GM12878 (cell line): ENCODE measurements around the gene MAST2. TPM values are rescaled to one million over a fixed set of nuclear protein-coding genes. Genes with fewer than 3 reads are reported as not detected.

Experiments used
- ATAC-seq: fragments of 200-7000 bp; cut with Tn5 transposase; 3 replicates; pipeline ENCODE4 v1.9.1; 2020; ENCODE audit warnings: mild to moderate bottlenecking, moderate library complexity
- BruUV-seq: library from RNA; stranded (reverse); fragments of 400-500 nt; replicated peaks from 2 replicates; lab custom pipeline; 2021; lab: Mats Ljungman, UMichigan
- CTCF ChIA-PET: fragments of 300-600 bp; sonication (Branson Sonifier 250); formaldehyde crosslinking; extraction: SDS; loops from one replicate; lab custom pipeline; 2021; ENCODE audit warnings: inconsistent platforms; lab: Yijun Ruan, JAX
- POLR2A ChIA-PET: fragments of 350-600 bp; formaldehyde crosslinking; extraction: SDS; loops from one replicate; lab custom pipeline; 2021; ENCODE audit warnings: inconsistent platforms; lab: Charles Lee
- RAD21 ChIA-PET: fragments of 300-600 bp; sonication (Branson Sonifier 250); formaldehyde crosslinking; loops from one replicate; lab custom pipeline; 2023; ENCODE audit warnings: antibody characterized with exemption; ENCODE audit not compliant: unreplicated experiment; lab: Charles Lee
- SMC1A ChIA-PET: fragments of 300-600 bp; sonication (Branson Sonifier 250); formaldehyde crosslinking; loops from one replicate; lab custom pipeline; 2023; ENCODE audit not compliant: unreplicated experiment, uncharacterized antibody; lab: Charles Lee
- DNase-seq: peaks from one replicate; pipeline ENCODE4 v3.0.0-alpha.2; 2011; ENCODE audit warnings: low read depth, low spot score
- FAIRE-seq: peaks from 3 replicates; lab custom pipeline; 2011; peaks lifted over from hg19 to GRCh38; lab: Jason Lieb, UNC
- H2AFZ ChIP-seq: 2 replicates; pipeline ENCODE4 v1.6.0; 2011; ENCODE audit warnings: low read depth, low read length, control low read depth; ENCODE audit not compliant: control insufficient read depth
- H3K27ac ChIP-seq: 2 replicates; pipeline ENCODE4 v1.5.1; 2011; ENCODE audit warnings: control low read depth; ENCODE audit not compliant: control insufficient read depth, insufficient read depth
- H3K27me3 ChIP-seq, 2 experiments: replicated peaks in 1 of 2; 2 replicates each; pipeline versions ENCODE4 v1.6.0 to v1.6.1; 2011; ENCODE audit warnings: low read length in 1 of 2; ENCODE audit not compliant: control insufficient read depth in 2 of 2, insufficient read depth in 2 of 2
- H3K36me3 ChIP-seq, 2 experiments: 2 replicates each; pipeline ENCODE4 v1.5.1; 2011; ENCODE audit warnings: low read length in 1 of 2; ENCODE audit not compliant: control insufficient read depth in 2 of 2, insufficient read depth in 2 of 2
- H3K4me1 ChIP-seq: 2 replicates; pipeline ENCODE4 v1.6.1; 2011; ENCODE audit warnings: mild to moderate bottlenecking, low read length, moderate library complexity, mixed read lengths; ENCODE audit not compliant: control insufficient read depth, insufficient read depth
- H3K4me2 ChIP-seq: 2 replicates; pipeline ENCODE4 v1.6.0; 2011; ENCODE audit warnings: control low read depth; ENCODE audit not compliant: control insufficient read depth, insufficient read depth
- H3K4me3 ChIP-seq: fragments of 200-600 bp; sonication (generic); 2 replicates; pipeline ENCODE4 v1.5.1; 2016
- H3K79me2 ChIP-seq: 2 replicates; pipeline ENCODE4 v1.6.0; 2011; ENCODE audit warnings: low read length; ENCODE audit not compliant: control insufficient read depth, insufficient read depth
- H3K9ac ChIP-seq: 2 replicates; pipeline ENCODE4 v1.8.0; 2011; ENCODE audit warnings: low read length, control low read depth, mixed read lengths; ENCODE audit not compliant: control insufficient read depth, insufficient read depth
- H3K9me3 ChIP-seq: replicated peaks from 3 replicates; pipeline ENCODE4 v1.5.1; 2011; ENCODE audit warnings: mild to moderate bottlenecking, low read length; ENCODE audit not compliant: control insufficient read depth, insufficient read depth
- H4K20me1 ChIP-seq: 2 replicates; pipeline ENCODE4 v1.6.0; 2011; ENCODE audit not compliant: control insufficient read depth, insufficient read depth
- BRCA1 ChIP-seq: IDR thresholded peaks from 2 replicates; pipeline ENCODE4 v1.6.1; 2011; ENCODE audit warnings: low read depth, low read length, improper control_type of control experiment
- FOS ChIP-seq: IDR thresholded peaks from 3 replicates; pipeline ENCODE4 v1.6.1; 2011; ENCODE audit warnings: borderline replicate concordance; ENCODE audit not compliant: insufficient read length; ENCODE audit errors: extremely low read depth
- FOXM1 ChIP-seq: IDR thresholded peaks from 2 replicates; pipeline ENCODE4 v1.6.1; 2012; ENCODE audit warnings: low read depth, mild to moderate bottlenecking, inconsistent platforms, low read length, moderate library complexity
- JUNB ChIP-seq: IDR thresholded peaks from 2 replicates; pipeline ENCODE4 v1.6.1; 2016; ENCODE audit warnings: antibody characterized with exemption, mild to moderate bottlenecking
- MTA3 ChIP-seq: IDR thresholded peaks from 2 replicates; pipeline ENCODE4 v1.6.1; 2012; ENCODE audit warnings: low read length, inconsistent platforms, borderline replicate concordance
- NFYA ChIP-seq: IDR thresholded peaks from 2 replicates; pipeline ENCODE4 v1.6.1; 2011; ENCODE audit warnings: low read depth, mild to moderate bottlenecking, low read length, improper control_type of control experiment, borderline replicate concordance
- SREBF2 ChIP-seq: IDR thresholded peaks from 2 replicates; pipeline ENCODE4 v1.6.1; 2012; ENCODE audit warnings: mild to moderate bottlenecking, low read length
- WGBS: methylation state at CpG from one replicate; pipeline ENCODE4 v1.1.6; 2016; ENCODE audit warnings: low lambda C conversion rate; ENCODE audit not compliant: insufficient replicate concordance, insufficient coverage; ENCODE audit errors: missing lambda C conversion rate; 5-methylcytosine and 5-hydroxymethylcytosine counted together
- in situ Hi-C: fragments of 300-500 bp; cut with MboI; formaldehyde crosslinking; loops from 9 replicates; pipeline ENCODE4 v1.14.3; 2018; ENCODE audit warnings: mixed read lengths
- intact Hi-C: fragments of 100-400 bp; cut with micrococcal nuclease; formaldehyde crosslinking; loops from one replicate; pipeline ENCODE4 v1.14.2; 2022; ENCODE audit not compliant: unreplicated experiment
- polyA plus RNA-seq, 11 experiments: library from polyadenylated mRNA; depleted of rRNA in 4 of 11; unstranded in 6 of 11; stranded (reverse) in 5 of 11; fragments of >200 nt; fragmentation: Nextera tagmentation in 4 of 11; fragmentation: Illumina TruSeq in 1 of 11; extraction: Ambion mirVana in 4 of 11; extraction: Trizol in 1 of 11; gene quantifications; 1 replicate in 1 of 11; 2 replicates in 10 of 11; pipeline versions ENCODE4 v1.2.1 to v1.2.3, GENCODE V29; 2011 to 2016; ENCODE audit warnings: inconsistent platforms in 2 of 11, missing spikeins in 2 of 11, low read depth in 1 of 11
- total RNA-seq, 4 experiments: library from RNA; depleted of rRNA in 3 of 4; stranded (reverse); fragments of >200 nt in 3 of 4; fragmentation: Illumina TruSeq in 1 of 4; extraction: Trizol in 1 of 4; gene quantifications; 2 replicates each; pipeline versions ENCODE4 v1.2.1 to v1.2.3, GENCODE V29; 2013 to 2021
- TF ChIP-seq, protein P1 (sequence below): IDR thresholded peaks from 2 replicates; pipeline ENCODE4 v1.6.1; 2012; ENCODE audit warnings: improper control_type of control experiment, low read depth, low read length; ENCODE audit not compliant: insufficient replicate concordance

Gene MAST2
- total and polyA plus RNA-seq, 10 of the 15 experiments (the other 5 are each of a cell fraction or from before 2014, with no cell fraction given): 1.0 to 28.7 (median 13.8) TPM

DNA sequence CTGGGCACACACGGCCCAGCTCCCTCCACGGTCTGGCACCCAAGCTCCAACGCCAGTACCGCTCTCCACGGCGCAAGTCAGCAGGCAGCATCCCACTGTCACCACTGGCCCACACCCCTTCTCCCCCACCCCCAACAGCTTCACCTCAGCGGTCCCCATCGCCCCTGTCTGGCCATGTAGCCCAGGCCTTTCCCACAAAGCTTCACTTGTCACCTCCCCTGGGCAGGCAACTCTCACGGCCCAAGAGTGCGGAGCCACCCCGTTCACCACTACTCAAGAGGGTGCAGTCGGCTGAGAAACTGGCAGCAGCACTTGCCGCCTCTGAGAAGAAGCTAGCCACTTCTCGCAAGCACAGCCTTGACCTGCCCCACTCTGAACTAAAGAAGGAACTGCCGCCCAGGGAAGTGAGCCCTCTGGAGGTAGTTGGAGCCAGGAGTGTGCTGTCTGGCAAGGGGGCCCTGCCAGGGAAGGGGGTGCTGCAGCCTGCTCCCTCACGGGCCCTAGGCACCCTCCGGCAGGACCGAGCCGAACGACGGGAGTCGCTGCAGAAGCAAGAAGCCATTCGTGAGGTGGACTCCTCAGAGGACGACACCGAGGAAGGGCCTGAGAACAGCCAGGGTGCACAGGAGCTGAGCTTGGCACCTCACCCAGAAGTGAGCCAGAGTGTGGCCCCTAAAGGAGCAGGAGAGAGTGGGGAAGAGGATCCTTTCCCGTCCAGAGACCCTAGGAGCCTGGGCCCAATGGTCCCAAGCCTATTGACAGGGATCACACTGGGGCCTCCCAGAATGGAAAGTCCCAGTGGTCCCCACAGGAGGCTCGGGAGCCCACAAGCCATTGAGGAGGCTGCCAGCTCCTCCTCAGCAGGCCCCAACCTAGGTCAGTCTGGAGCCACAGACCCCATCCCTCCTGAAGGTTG lies 231.4 kb downstream of the MAST2 start:
- ATAC-seq (no peak), FAIRE-seq (no peak), DNase-seq (no peak)
- Histone ChIP-seq H3K27me3 (no peaks in the 10 kb centered on the region), H3K4me2 (no peak overlapping the region), H4K20me1 (no peaks in the 10 kb centered on the region), H3K27ac (no peak overlapping the region), H3K36me3 (peaks cover 9% of the 10 kb centered on the region in 2 experiments), H3K4me1 (no peaks in the 10 kb centered on the region), H3K79me2 (no peaks in the 10 kb centered on the region), H2AFZ (no peak overlapping the region), H3K9ac (no peak overlapping the region), H3K4me3 (no peak overlapping the region), H3K9me3 (no peaks in the 10 kb centered on the region)
- ChIA-PET CTCF (interaction anchor here (0.5 to 13.2 kb wide), 4 partner anchors 10 to 186 kb away, joined by 4 to 293 read pairs (median 67); partner anchors contain the start of genes P3R3URF and TSPAN1), SMC1A (interaction anchor here (0.6 to 8.0 kb wide), 7 partner anchors 10 to 190 kb away, joined by 3 to 52 read pairs (median 6); partner anchors contain the start of genes P3R3URF and TSPAN1), RAD21 (interaction anchor here (1.2 to 5.1 kb wide), 3 partner anchors 148 to 194 kb away, joined by 4 to 33 read pairs (median 29); no protein-coding TSS in a partner anchor), POLR2A (interaction anchor here (0.6 kb wide), 2 partner anchors 43 to 312 kb away, joined by 3 to 4 read pairs; no protein-coding TSS in a partner anchor)
- 95% methylated on average over 21 of the region's 27 CpGs for WGBS
- intact Hi-C loops (no loop called here), in situ Hi-C loops (loop anchor here (5.0 kb wide), 2 partner anchors 142 to 192 kb away; partner anchors contain the start of genes P3R3URF and TSPAN1)
- no TSS peak for BruUV-seq
- TF ChIP-seq NFYA (no peak), JUNB (no peak), FOXM1 (no peak), MTA3 (no peak), SREBF2 (no peak), FOS (no peak), BRCA1 (no peak)
- TF ChIP-seq, protein P1, sequence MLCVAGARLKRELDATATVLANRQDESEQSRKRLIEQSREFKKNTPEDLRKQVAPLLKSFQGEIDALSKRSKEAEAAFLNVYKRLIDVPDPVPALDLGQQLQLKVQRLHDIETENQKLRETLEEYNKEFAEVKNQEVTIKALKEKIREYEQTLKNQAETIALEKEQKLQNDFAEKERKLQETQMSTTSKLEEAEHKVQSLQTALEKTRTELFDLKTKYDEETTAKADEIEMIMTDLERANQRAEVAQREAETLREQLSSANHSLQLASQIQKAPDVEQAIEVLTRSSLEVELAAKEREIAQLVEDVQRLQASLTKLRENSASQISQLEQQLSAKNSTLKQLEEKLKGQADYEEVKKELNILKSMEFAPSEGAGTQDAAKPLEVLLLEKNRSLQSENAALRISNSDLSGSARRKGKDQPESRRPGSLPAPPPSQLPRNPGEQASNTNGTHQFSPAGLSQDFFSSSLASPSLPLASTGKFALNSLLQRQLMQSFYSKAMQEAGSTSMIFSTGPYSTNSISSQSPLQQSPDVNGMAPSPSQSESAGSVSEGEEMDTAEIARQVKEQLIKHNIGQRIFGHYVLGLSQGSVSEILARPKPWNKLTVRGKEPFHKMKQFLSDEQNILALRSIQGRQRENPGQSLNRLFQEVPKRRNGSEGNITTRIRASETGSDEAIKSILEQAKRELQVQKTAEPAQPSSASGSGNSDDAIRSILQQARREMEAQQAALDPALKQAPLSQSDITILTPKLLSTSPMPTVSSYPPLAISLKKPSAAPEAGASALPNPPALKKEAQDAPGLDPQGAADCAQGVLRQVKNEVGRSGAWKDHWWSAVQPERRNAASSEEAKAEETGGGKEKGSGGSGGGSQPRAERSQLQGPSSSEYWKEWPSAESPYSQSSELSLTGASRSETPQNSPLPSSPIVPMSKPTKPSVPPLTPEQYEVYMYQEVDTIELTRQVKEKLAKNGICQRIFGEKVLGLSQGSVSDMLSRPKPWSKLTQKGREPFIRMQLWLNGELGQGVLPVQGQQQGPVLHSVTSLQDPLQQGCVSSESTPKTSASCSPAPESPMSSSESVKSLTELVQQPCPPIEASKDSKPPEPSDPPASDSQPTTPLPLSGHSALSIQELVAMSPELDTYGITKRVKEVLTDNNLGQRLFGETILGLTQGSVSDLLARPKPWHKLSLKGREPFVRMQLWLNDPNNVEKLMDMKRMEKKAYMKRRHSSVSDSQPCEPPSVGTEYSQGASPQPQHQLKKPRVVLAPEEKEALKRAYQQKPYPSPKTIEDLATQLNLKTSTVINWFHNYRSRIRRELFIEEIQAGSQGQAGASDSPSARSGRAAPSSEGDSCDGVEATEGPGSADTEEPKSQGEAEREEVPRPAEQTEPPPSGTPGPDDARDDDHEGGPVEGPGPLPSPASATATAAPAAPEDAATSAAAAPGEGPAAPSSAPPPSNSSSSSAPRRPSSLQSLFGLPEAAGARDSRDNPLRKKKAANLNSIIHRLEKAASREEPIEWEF: no peak
